DOHH2 (cell line): Measurements from ENCODE around the gene UCN3.

Experiments used
- EZH2phosphoT487 ChIP-seq: fragments of 200-600 bp; sonication (generic); IDR thresholded peaks from 2 replicates; pipeline ENCODE4 v1.6.1; 2017; ENCODE audit warnings: borderline replicate concordance, mild to moderate bottlenecking, antibody characterized with exemption, low read length, moderate library complexity, mixed read lengths
- TF ChIP-seq, protein P1 (sequence below): fragments of 200-600 bp; sonication (generic); IDR thresholded peaks from one replicate; pipeline ENCODE4 v1.5.1; 2014; ENCODE audit warnings: antibody characterized with exemption, mild to moderate bottlenecking, low read depth, low read length; ENCODE audit not compliant: poor library complexity, severe bottlenecking

GRCh38 chr10:5402798-5403197 is 38.0 kb downstream of the UCN3 start:
- TF ChIP-seq, protein P1, sequence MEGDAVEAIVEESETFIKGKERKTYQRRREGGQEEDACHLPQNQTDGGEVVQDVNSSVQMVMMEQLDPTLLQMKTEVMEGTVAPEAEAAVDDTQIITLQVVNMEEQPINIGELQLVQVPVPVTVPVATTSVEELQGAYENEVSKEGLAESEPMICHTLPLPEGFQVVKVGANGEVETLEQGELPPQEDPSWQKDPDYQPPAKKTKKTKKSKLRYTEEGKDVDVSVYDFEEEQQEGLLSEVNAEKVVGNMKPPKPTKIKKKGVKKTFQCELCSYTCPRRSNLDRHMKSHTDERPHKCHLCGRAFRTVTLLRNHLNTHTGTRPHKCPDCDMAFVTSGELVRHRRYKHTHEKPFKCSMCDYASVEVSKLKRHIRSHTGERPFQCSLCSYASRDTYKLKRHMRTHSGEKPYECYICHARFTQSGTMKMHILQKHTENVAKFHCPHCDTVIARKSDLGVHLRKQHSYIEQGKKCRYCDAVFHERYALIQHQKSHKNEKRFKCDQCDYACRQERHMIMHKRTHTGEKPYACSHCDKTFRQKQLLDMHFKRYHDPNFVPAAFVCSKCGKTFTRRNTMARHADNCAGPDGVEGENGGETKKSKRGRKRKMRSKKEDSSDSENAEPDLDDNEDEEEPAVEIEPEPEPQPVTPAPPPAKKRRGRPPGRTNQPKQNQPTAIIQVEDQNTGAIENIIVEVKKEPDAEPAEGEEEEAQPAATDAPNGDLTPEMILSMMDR = no peak
- no peak for TF ChIP-seq EZH2phosphoT487
